Activated CD8-positive, alpha-beta T cell treated with anti-CD3 and anti-CD28 coated beads for 36 hours (primary cell): ENCODE measurements around the gene DPF1. TPM values are rescaled to one million over a fixed set of nuclear protein-coding genes. Genes with fewer than 3 reads are reported as not detected.

Source experiments
- ATAC-seq: fragments of 200-7000 bp; cut with Tn5 transposase; one replicate; pipeline ENCODE4 v1.10.0; 2021; ENCODE audit warnings: mild to moderate bottlenecking, moderate library complexity
- CTCF ChIA-PET: fragments of 350-600 bp; sonication (Branson Sonifier 250); formaldehyde crosslinking; loops from one replicate; lab custom pipeline; 2021; ENCODE audit warnings: antibody characterized with exemption; lab: Charles Lee
- POLR2A ChIA-PET: fragments of 350-600 bp; sonication (Branson Sonifier 250); formaldehyde crosslinking; loops from one replicate; lab custom pipeline; 2021; ENCODE audit warnings: antibody characterized with exemption; lab: Charles Lee
- DNase-seq: peaks from one replicate; pipeline ENCODE4 v3.0.0-alpha.2; 2020
- H3K27ac Mint-ChIP-seq: one replicate; pipeline ENCODE4 v1.8.0; 2021; ENCODE audit warnings: mild to moderate bottlenecking, mixed read lengths
- H3K27me3 Mint-ChIP-seq: one replicate; pipeline ENCODE4 v1.8.0; 2021; ENCODE audit warnings: mixed read lengths
- H3K36me3 Mint-ChIP-seq: one replicate; pipeline ENCODE4 v1.8.0; 2021; ENCODE audit warnings: low read depth, mixed read lengths
- H3K4me1 Mint-ChIP-seq: one replicate; pipeline ENCODE4 v1.8.0; 2021; ENCODE audit warnings: low read depth, mixed read lengths
- H3K4me3 Mint-ChIP-seq: one replicate; pipeline ENCODE4 v1.8.0; 2021; ENCODE audit warnings: mild to moderate bottlenecking, moderate library complexity, mixed read lengths
- H3K9me3 Mint-ChIP-seq: one replicate; pipeline ENCODE4 v1.8.0; 2021; ENCODE audit warnings: mixed read lengths
- CTCF ChIP-seq: fragments of 200-600 bp; IDR thresholded peaks from one replicate; pipeline ENCODE4 v1.8.0; 2022; ENCODE audit warnings: antibody characterized with exemption, mild to moderate bottlenecking
- intact Hi-C: fragments of 100-400 bp; cut with micrococcal nuclease; formaldehyde crosslinking; loops from one replicate; pipeline ENCODE4 v1.10.0; 2022
- total RNA-seq, 2 experiments: library from RNA; stranded (reverse); gene quantifications; one replicate each; pipeline ENCODE4 v1.2.3, GENCODE V29; 2021

DPF1 gene
- total RNA-seq, 2 experiments from 2014 or later = 0.47 to 1.0 TPM

GRCh38 chr19:38191747-38192146 is 32.3 kb downstream of the DPF1 start:
- DNase-seq (no peak), ATAC-seq (no peak)
- POLR2A ChIA-PET = no interaction called here
- no peaks in the 10 kb centered on the region for H3K27me3 Mint-ChIP-seq
- peaks cover 2% of the 10 kb centered on the region for H3K36me3 Mint-ChIP-seq
- peaks cover 2% of the 10 kb centered on the region for H3K9me3 Mint-ChIP-seq
- CTCF ChIA-PET = no interaction called here
- no peak for TF ChIP-seq CTCF
- H3K27ac Mint-ChIP-seq = no peak overlapping the region
- peaks cover 9% of the 10 kb centered on the region for H3K4me1 Mint-ChIP-seq
- intact Hi-C loops = no loop called here
- H3K4me3 Mint-ChIP-seq = no peak overlapping the region

GRCh38 chr19:38190793-38191192 is 33.2 kb downstream of the DPF1 start:
- Mint-ChIP-seq H3K4me1 (peaks cover 9% of the 10 kb centered on the region), H3K36me3 (peaks cover 2% of the 10 kb centered on the region), H3K27me3 (no peaks in the 10 kb centered on the region), H3K9me3 (peaks cover 2% of the 10 kb centered on the region), H3K4me3 (no peak overlapping the region), H3K27ac (no peak overlapping the region)
- intact Hi-C loops = no loop called here
- DNase-seq (no peak), ATAC-seq (no peak)
- no peak for TF ChIP-seq CTCF
- ChIA-PET CTCF (no interaction called here), POLR2A (no interaction called here)

GRCh38 chr19:38190061-38190460 is 34.0 kb downstream of the DPF1 start:
- no peak overlapping the region for H3K4me3 Mint-ChIP-seq
- ChIA-PET POLR2A (no interaction called here), CTCF (no interaction called here)
- H3K4me1 Mint-ChIP-seq = peaks cover 9% of the 10 kb centered on the region
- intact Hi-C loops = no loop called here
- ATAC-seq (peak; percentile 97), DNase-seq (peak; percentile 59)
- H3K27ac Mint-ChIP-seq = peak overlapping the region; percentile 50
- TF ChIP-seq CTCF = no peak
- H3K36me3 Mint-ChIP-seq = peaks cover 2% of the 10 kb centered on the region
- H3K9me3 Mint-ChIP-seq = no peaks in the 10 kb centered on the region
- no peaks in the 10 kb centered on the region for H3K27me3 Mint-ChIP-seq

- ChIA-PET CTCF (no interaction called here), POLR2A (no interaction called here)
- no peak for TF ChIP-seq CTCF
- Mint-ChIP-seq H3K27me3 (no peaks in the 10 kb centered on the region), H3K4me1 (peaks cover 9% of the 10 kb centered on the region), H3K36me3 (peaks cover 14% of the 10 kb centered on the region), H3K4me3 (no peak overlapping the region), H3K9me3 (peaks cover 4% of the 10 kb centered on the region), H3K27ac (no peak overlapping the region)
- ATAC-seq (no peak), DNase-seq (no peak)
- intact Hi-C loops = no loop called here
These were observed 38.5 kb downstream of the DPF1 start for GRCh38 chr19:38185562-38185961.

GRCh38 chr19:38184815-38185214 is 39.2 kb downstream of the DPF1 start:
- POLR2A ChIA-PET = no interaction called here
- H3K9me3 Mint-ChIP-seq = peaks cover 4% of the 10 kb centered on the region
- peaks cover 3% of the 10 kb centered on the region for H3K4me1 Mint-ChIP-seq
- CTCF ChIA-PET = no interaction called here
- intact Hi-C loops = no loop called here
- no peak for DNase-seq
- H3K27me3 Mint-ChIP-seq = no peaks in the 10 kb centered on the region
- TF ChIP-seq CTCF = no peak
- H3K36me3 Mint-ChIP-seq = peaks cover 14% of the 10 kb centered on the region
- no peak for ATAC-seq
- H3K27ac Mint-ChIP-seq = no peak overlapping the region
- H3K4me3 Mint-ChIP-seq = no peak overlapping the region
